ENCODE data around the gene KRTAP10-12. TPM values are rescaled to one million over a fixed set of nuclear protein-coding genes. Genes with fewer than 3 reads are reported as not detected.

Gene KRTAP10-12
- total RNA-seq, 1 experiment from 2014 or later, result not detected

GRCh38 chr21:44724926-44725325 lies 28.0 kb downstream of the KRTAP10-12 start:
- DNase-seq (ENCODE audit: low spot score), result no peak
- in situ Hi-C loops (cut with HindIII; ENCODE audit: low sequenced_read_pairs), result no loop called here

GRCh38 chr21:44726826-44727225 lies 29.9 kb downstream of the KRTAP10-12 start:
- no peak for DNase-seq (ENCODE audit: low spot score)
- in situ Hi-C loops (cut with HindIII; ENCODE audit: low sequenced_read_pairs), result no loop called here

GRCh38 chr21:44727321-44727720 lies 30.3 kb downstream of the KRTAP10-12 start:
- in situ Hi-C loops (cut with HindIII; ENCODE audit: low sequenced_read_pairs), result no loop called here
- DNase-seq (ENCODE audit: low spot score), result no peak

- DNase-seq (ENCODE audit: low spot score), result no peak
- in situ Hi-C loops (cut with HindIII; ENCODE audit: low sequenced_read_pairs), result no loop called here
Measured at GRCh38 chr21:44727757-44728156, 30.8 kb downstream of the KRTAP10-12 start.

- in situ Hi-C loops (cut with HindIII; ENCODE audit: low sequenced_read_pairs), result no loop called here
- DNase-seq (ENCODE audit: low spot score), result no peak
Measured at GRCh38 chr21:44728716-44729115, 31.7 kb downstream of the KRTAP10-12 start.

- in situ Hi-C loops (cut with HindIII; ENCODE audit: low sequenced_read_pairs), result no loop called here
- no peak for DNase-seq (ENCODE audit: low spot score)
Measured at GRCh38 chr21:44729336-44730027, 32.5 kb downstream of the KRTAP10-12 start.

- in situ Hi-C loops (cut with HindIII; ENCODE audit: low sequenced_read_pairs), result no loop called here
- DNase-seq (ENCODE audit: low spot score), result no peak
Measured at GRCh38 chr21:44730028-44730395, 33.0 kb downstream of the KRTAP10-12 start.

- in situ Hi-C loops (cut with HindIII; ENCODE audit: low sequenced_read_pairs), result no loop called here
- no peak for DNase-seq (ENCODE audit: low spot score)
Measured at GRCh38 chr21:44730951-44731579, 34.1 kb downstream of the KRTAP10-12 start.

- DNase-seq (ENCODE audit: low spot score), result no peak
- in situ Hi-C loops (cut with HindIII; ENCODE audit: low sequenced_read_pairs), result no loop called here
Measured at GRCh38 chr21:44732263-44732662, 35.3 kb downstream of the KRTAP10-12 start.

GRCh38 chr21:44732956-44733355 lies 36.0 kb downstream of the KRTAP10-12 start:
- in situ Hi-C loops (cut with HindIII; ENCODE audit: low sequenced_read_pairs), result no loop called here
- no peak for DNase-seq (ENCODE audit: low spot score)

- DNase-seq (ENCODE audit: low spot score), result no peak
Measured at GRCh38 chr21:44734026-44734745, 37.2 kb downstream of the KRTAP10-12 start.

GRCh38 chr21:44734841-44735240 lies 37.9 kb downstream of the KRTAP10-12 start:
- in situ Hi-C loops (cut with HindIII; ENCODE audit: low sequenced_read_pairs), result no loop called here
- DNase-seq (ENCODE audit: low spot score), result no peak

More at GRCh38 chr21:44734026-44734745, 37.2 kb downstream of the KRTAP10-12 start:
- in situ Hi-C loops (cut with HindIII; ENCODE audit: low sequenced_read_pairs), result no loop called here

GRCh38 chr21:44735821-44736220 lies 38.8 kb downstream of the KRTAP10-12 start:
- DNase-seq (ENCODE audit: low spot score), result no peak
- in situ Hi-C loops (cut with HindIII; ENCODE audit: low sequenced_read_pairs), result no loop called here

GRCh38 chr21:44736291-44737004 lies 39.5 kb downstream of the KRTAP10-12 start:
- no peak for DNase-seq (ENCODE audit: low spot score)
- in situ Hi-C loops (cut with HindIII; ENCODE audit: low sequenced_read_pairs), result no loop called here

- in situ Hi-C loops (cut with HindIII; ENCODE audit: low sequenced_read_pairs), result no loop called here
- no peak for DNase-seq (ENCODE audit: low spot score)
Measured at GRCh38 chr21:44737706-44738354, 40.9 kb downstream of the KRTAP10-12 start.

- in situ Hi-C loops (cut with HindIII; ENCODE audit: low sequenced_read_pairs), result no loop called here
- DNase-seq (ENCODE audit: low spot score), result no peak
Measured at GRCh38 chr21:44738621-44739020, 41.6 kb downstream of the KRTAP10-12 start.

GRCh38 chr21:44739316-44739715 lies 42.3 kb downstream of the KRTAP10-12 start:
- DNase-seq (ENCODE audit: low spot score), result no peak
- in situ Hi-C loops (cut with HindIII; ENCODE audit: low sequenced_read_pairs), result no loop called here

GRCh38 chr21:44740742-44741141 lies 43.8 kb downstream of the KRTAP10-12 start:
- no peak for DNase-seq (ENCODE audit: low spot score)
- in situ Hi-C loops (cut with HindIII; ENCODE audit: low sequenced_read_pairs), result no loop called here

GRCh38 chr21:44741921-44742320 lies 44.9 kb downstream of the KRTAP10-12 start:
- in situ Hi-C loops (cut with HindIII; ENCODE audit: low sequenced_read_pairs), result no loop called here

More at GRCh38 chr21:44741921-44742320, 44.9 kb downstream of the KRTAP10-12 start:
- no peak for DNase-seq (ENCODE audit: low spot score)

Measured in G401 (cell line).